ENCODE measurements around the gene WDR90. TPM values are rescaled to one million over a fixed set of nuclear protein-coding genes. Genes with fewer than 3 reads are reported as not detected.

WDR90 gene
- total and polyA plus RNA-seq, 2 of the 13 experiments (the other 11 are each of a cell fraction or from before 2014, with no cell fraction given), result 14.9 to 28.9 TPM

DNA sequence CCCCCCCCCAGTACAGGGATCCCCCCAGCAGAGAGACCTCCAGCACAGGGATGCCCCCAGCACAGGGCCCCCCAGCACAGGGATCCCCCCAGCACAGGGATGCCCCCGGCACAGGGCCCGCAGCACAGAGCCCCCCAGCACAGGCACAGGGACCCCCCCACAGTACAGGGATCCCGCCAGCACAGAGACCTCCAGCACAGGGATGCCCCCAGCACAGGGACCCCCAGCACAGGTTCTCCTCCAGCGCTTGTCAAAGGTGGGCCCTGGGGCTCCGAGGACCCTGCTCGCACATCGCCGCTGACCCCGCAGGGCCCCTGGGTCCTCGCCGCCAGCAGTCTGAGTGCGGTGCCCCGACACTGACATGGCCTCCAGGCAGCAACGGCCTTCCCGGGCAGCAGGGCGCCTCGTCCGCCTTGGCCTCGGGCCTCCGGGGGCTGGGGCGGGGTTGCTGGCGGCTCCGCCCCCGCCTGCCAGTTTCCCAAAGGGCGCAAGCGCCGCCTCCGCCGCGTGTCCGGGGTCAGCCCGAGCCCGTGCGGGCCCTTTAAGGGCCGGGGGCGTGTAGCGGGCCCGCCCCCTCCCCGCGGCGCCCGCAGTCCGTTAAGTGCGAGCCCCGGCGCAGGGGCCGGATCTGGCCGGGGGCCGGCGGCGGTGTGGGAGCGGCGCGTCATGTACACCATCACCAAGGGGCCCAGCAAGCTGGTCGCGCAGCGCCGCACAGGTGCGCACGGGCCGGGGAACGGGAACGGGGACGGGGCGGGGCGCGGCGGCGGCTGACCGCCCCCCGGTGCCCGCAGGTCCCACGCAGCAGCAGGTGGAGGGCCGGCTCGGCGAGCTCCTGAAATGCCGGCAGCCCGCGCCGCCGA, 7.6 kb upstream of the WDR90 start, which contains the start of gene MCRIP2 (continued):
- no peak for TF ChIP-seq ZNF253 (CRISPR knock-in tag; IDR thresholded peaks at IDR 0.05; ENCODE audit: borderline replicate concordance)
- no peak for TF ChIP-seq ZNF33A (CRISPR knock-in tag; IDR thresholded peaks at IDR 0.05; ENCODE audit: borderline replicate concordance)
- TF ChIP-seq, protein P1, sequence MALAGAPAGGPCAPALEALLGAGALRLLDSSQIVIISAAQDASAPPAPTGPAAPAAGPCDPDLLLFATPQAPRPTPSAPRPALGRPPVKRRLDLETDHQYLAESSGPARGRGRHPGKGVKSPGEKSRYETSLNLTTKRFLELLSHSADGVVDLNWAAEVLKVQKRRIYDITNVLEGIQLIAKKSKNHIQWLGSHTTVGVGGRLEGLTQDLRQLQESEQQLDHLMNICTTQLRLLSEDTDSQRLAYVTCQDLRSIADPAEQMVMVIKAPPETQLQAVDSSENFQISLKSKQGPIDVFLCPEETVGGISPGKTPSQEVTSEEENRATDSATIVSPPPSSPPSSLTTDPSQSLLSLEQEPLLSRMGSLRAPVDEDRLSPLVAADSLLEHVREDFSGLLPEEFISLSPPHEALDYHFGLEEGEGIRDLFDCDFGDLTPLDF (CRISPR knock-in tag; IDR thresholded peaks at IDR 0.05), result no peak
- TF ChIP-seq, protein P2, sequence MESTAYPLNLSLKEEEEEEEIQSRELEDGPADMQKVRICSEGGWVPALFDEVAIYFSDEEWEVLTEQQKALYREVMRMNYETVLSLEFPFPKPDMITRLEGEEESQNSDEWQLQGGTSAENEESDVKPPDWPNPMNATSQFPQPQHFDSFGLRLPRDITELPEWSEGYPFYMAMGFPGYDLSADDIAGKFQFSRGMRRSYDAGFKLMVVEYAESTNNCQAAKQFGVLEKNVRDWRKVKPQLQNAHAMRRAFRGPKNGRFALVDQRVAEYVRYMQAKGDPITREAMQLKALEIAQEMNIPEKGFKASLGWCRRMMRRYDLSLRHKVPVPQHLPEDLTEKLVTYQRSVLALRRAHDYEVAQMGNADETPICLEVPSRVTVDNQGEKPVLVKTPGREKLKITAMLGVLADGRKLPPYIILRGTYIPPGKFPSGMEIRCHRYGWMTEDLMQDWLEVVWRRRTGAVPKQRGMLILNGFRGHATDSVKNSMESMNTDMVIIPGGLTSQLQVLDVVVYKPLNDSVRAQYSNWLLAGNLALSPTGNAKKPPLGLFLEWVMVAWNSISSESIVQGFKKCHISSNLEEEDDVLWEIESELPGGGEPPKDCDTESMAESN (CRISPR knock-in tag; conservative IDR thresholded peaks at IDR 0.05), result peak; percentile 68
- no peak for TF ChIP-seq RBAK (CRISPR knock-in tag; IDR thresholded peaks at IDR 0.05)
- no peak for TF ChIP-seq MAFK (conservative IDR thresholded peaks at IDR 0.05 in 1 of 2, IDR thresholded peaks at IDR 0.05 in 1 of 2; ENCODE audit: low read length in 2 of 2)
- TF ChIP-seq FOSL2 (CRISPR knock-in tag; IDR thresholded peaks at IDR 0.05), result no peak
- TF ChIP-seq, protein P3, sequence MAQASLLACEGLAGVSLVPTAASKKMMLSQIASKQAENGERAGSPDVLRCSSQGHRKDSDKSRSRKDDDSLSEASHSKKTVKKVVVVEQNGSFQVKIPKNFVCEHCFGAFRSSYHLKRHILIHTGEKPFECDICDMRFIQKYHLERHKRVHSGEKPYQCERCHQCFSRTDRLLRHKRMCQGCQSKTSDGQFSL (CRISPR knock-in tag; IDR thresholded peaks at IDR 0.05), result peak; percentile 70; the same call in 1 of the 2 replicates
- no peak for TF ChIP-seq ZEB1 (IDR thresholded peaks at IDR 0.05; ENCODE audit: insufficient replicate concordance, low read depth)
- TF ChIP-seq ZFP62 (CRISPR knock-in tag; IDR thresholded peaks at IDR 0.05), result no peak
- TF ChIP-seq, protein P4, sequence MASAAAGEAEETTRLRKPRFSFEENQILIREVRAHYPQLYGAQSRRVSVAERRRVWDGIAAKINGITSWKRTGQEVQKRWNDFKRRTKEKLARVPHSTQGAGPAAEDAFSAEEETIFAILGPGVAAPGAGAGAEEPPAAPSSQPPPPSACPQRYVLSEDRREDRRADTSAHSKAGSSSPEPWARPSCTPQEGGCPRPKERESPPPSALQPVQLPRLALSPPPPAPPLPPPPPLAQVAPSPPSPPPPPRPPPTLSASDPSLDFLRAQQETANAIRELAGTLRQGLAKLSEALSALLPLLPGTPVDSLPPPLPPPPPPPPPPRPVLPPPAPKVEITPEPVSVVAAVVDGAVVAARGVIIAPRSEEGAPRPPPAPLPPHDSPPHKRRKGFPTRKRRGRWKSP (CRISPR knock-in tag; IDR thresholded peaks at IDR 0.05), result peak; percentile 79
- no peak for TF ChIP-seq SOX6 (IDR thresholded peaks at IDR 0.05)
- TF ChIP-seq SOX6 (CRISPR knock-in tag; IDR thresholded peaks at IDR 0.05), result no peak
- TF ChIP-seq ZNF772 (CRISPR knock-in tag; IDR thresholded peaks at IDR 0.05), result peak; percentile 83; the same call in 1 of the 2 replicates
- no peak for TF ChIP-seq ZNF280B (CRISPR knock-in tag; IDR thresholded peaks at IDR 0.05; ENCODE audit: borderline replicate concordance)
- 0 out of 2 replicates have a peak, but pooled peaks have one; percentile 14 for TF ChIP-seq SP2 (CRISPR knock-in tag; IDR thresholded peaks at IDR 0.05)
- TF ChIP-seq, protein P5, sequence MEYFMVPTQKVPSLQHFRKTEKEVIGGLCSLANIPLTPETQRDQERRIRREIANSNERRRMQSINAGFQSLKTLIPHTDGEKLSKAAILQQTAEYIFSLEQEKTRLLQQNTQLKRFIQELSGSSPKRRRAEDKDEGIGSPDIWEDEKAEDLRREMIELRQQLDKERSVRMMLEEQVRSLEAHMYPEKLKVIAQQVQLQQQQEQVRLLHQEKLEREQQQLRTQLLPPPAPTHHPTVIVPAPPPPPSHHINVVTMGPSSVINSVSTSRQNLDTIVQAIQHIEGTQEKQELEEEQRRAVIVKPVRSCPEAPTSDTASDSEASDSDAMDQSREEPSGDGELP (IDR thresholded peaks at IDR 0.05; ENCODE audit: borderline replicate concordance, low read depth), result no peak
